Stimulated activated CD4-positive, alpha-beta T cell treated with anti-CD3 and anti-CD28 coated beads, Interleukin-1b, Interleukin-23, amount 100 ng/mL, for 4 hours (primary cell): Measurements from ENCODE around the gene DLEC1.

Experiments
- DNase-seq, 2 donors: peaks; one replicate each; pipeline ENCODE4 v3.0.0-alpha.2; 2020; ENCODE audit warnings: low read depth in 2 of 2

The DLEC1 gene

GRCh38 chr3:38039101-38039898 is at the start of gene DLEC1:
Gene DLEC1, plus strand, starts transcription at chr3:38039208. Its CDS starts 18 bp downstream, at chr3:38039226.
- peak; percentile 47 to 53 for DNase-seq

GRCh38 chr3:37989821-37990480 is 49.1 kb upstream of the DLEC1 start:
- no peak for DNase-seq

GRCh38 chr3:37990527-37990926 is 48.5 kb upstream of the DLEC1 start, which contains the start of gene VILL:
Gene VILL, plus strand, starts transcription at chr3:37990786. Its CDS starts 2,887 bp downstream, at chr3:37993673.
- DNase-seq: no peak

GRCh38 chr3:37991109-37991508 is 47.9 kb upstream of the DLEC1 start:
- DNase-seq: no peak

GRCh38 chr3:37991823-37992222 is 47.2 kb upstream of the DLEC1 start:
- no peak for DNase-seq

GRCh38 chr3:37992271-37993066 is 46.5 kb upstream of the DLEC1 start:
- DNase-seq: no peak

- no peak for DNase-seq
Measured at GRCh38 chr3:37993067-37993455, 45.9 kb upstream of the DLEC1 start.

- no peak for DNase-seq
Measured at GRCh38 chr3:37993460-37993819, 45.6 kb upstream of the DLEC1 start.

GRCh38 chr3:37993820-37994638 is 45.0 kb upstream of the DLEC1 start:
- peak; percentile 32 to 59 for DNase-seq

- DNase-seq: no peak
Measured at GRCh38 chr3:37994639-37994972, 44.4 kb upstream of the DLEC1 start.

GRCh38 chr3:37995652-37996641 is 43.1 kb upstream of the DLEC1 start:
- no peak for DNase-seq

GRCh38 chr3:37996785-37997301 is 42.2 kb upstream of the DLEC1 start:
- peak; percentile 71 to 83 for DNase-seq

GRCh38 chr3:37997342-37997741 is 41.7 kb upstream of the DLEC1 start:
- no peak for DNase-seq

- no peak for DNase-seq
Measured at GRCh38 chr3:37997791-37998370, 41.1 kb upstream of the DLEC1 start.

GRCh38 chr3:37999836-38000235 is 39.2 kb upstream of the DLEC1 start:
- DNase-seq: no peak

- no peak for DNase-seq
Measured at GRCh38 chr3:38000242-38000916, 38.6 kb upstream of the DLEC1 start.

GRCh38 chr3:38000965-38001455 is 38.0 kb upstream of the DLEC1 start:
- DNase-seq: no peak

- DNase-seq: no peak
Measured at GRCh38 chr3:38001456-38002081, 37.4 kb upstream of the DLEC1 start.
